A673 (cell line): ENCODE results near the gene LAMA2. TPM values are rescaled to one million over a fixed set of nuclear protein-coding genes. Genes with fewer than 3 reads are reported as not detected.

Experiments
- BruUV-seq: library from RNA; stranded (reverse); fragments of 400-500 nt; replicated peaks from 2 replicates; lab custom pipeline; 2021; lab: Mats Ljungman, UMichigan
- CTCF ChIA-PET: fragments of 300-600 bp; sonication (Branson Sonifier 250); formaldehyde crosslinking; loops from one replicate; lab custom pipeline; 2022; ENCODE audit warnings: antibody characterized with exemption; lab: Charles Lee
- POLR2A ChIA-PET: fragments of 300-600 bp; sonication (Branson Sonifier 250); formaldehyde crosslinking; loops from one replicate; lab custom pipeline; 2022; ENCODE audit warnings: antibody characterized with exemption; ENCODE audit not compliant: low non-redundant PET; lab: Charles Lee
- DNase-seq: peaks from one replicate; pipeline ENCODE4 v3.0.0-alpha.2; 2015; ENCODE audit warnings: low spot score
- H3K27ac ChIP-seq: fragments of 200-600 bp; sonication (generic); 2 replicates; pipeline ENCODE4 v1.5.1; 2016; ENCODE audit warnings: mixed run types, low read depth, mild to moderate bottlenecking, mixed read lengths, antibody characterized with exemption, low read length; ENCODE audit not compliant: poor library complexity, severe bottlenecking
- H3K27me3 ChIP-seq: fragments of 200-600 bp; sonication (generic); replicated peaks from 2 replicates; pipeline ENCODE4 v1.6.1; 2017; ENCODE audit warnings: mixed run types, low read depth, mild to moderate bottlenecking, mixed read lengths, antibody characterized with exemption, low read length; ENCODE audit not compliant: insufficient read depth, poor library complexity
- H3K36me3 ChIP-seq: fragments of 200-600 bp; sonication (generic); 2 replicates; pipeline ENCODE4 v1.6.1; 2016; ENCODE audit warnings: mixed run types, mild to moderate bottlenecking, mixed read lengths, antibody characterized with exemption, low read length; ENCODE audit not compliant: insufficient read depth, poor library complexity, severe bottlenecking
- H3K4me1 ChIP-seq: fragments of 200-600 bp; sonication (generic); 2 replicates; pipeline ENCODE4 v1.6.1; 2017; ENCODE audit warnings: mixed run types, mild to moderate bottlenecking, mixed read lengths, antibody characterized with exemption, low read length; ENCODE audit not compliant: insufficient read depth, poor library complexity, severe bottlenecking
- H3K4me3 ChIP-seq: fragments of 200-600 bp; sonication (generic); 2 replicates; pipeline ENCODE4 v1.5.1; 2016; ENCODE audit warnings: low read depth, mixed run types, mild to moderate bottlenecking, mixed read lengths, low read length; ENCODE audit not compliant: poor library complexity, severe bottlenecking
- H3K9me3 ChIP-seq: fragments of 200-600 bp; sonication (generic); 2 replicates; pipeline ENCODE4 v1.6.1; 2016; ENCODE audit warnings: mixed run types, low read depth, mild to moderate bottlenecking, mixed read lengths, antibody characterized with exemption, low read length; ENCODE audit not compliant: poor library complexity, severe bottlenecking
- CTCF ChIP-seq: fragments of 300-800, 200-600 bp; sonication (generic); conservative IDR thresholded peaks from 2 replicates; pipeline ENCODE4 v1.5.1; 2017; ENCODE audit warnings: low read depth, mild to moderate bottlenecking, antibody characterized with exemption, low read length, moderate library complexity, mixed read lengths
- EZH2 ChIP-seq: fragments of 200-600 bp; sonication (generic); IDR thresholded peaks from 2 replicates; pipeline ENCODE4 v1.6.1; 2017; ENCODE audit warnings: borderline replicate concordance, low read depth, mild to moderate bottlenecking, mixed read lengths, antibody characterized with exemption, low read length; ENCODE audit not compliant: poor library complexity, severe bottlenecking
- intact Hi-C: fragments of 100-400 bp; cut with micrococcal nuclease; formaldehyde crosslinking; loops from one replicate; pipeline ENCODE4 v1.10.0; 2022; ENCODE audit not compliant: unreplicated experiment
- total RNA-seq: library from RNA; stranded (reverse); gene quantifications from 2 replicates; pipeline ENCODE4 v1.2.3, GENCODE V29; 2021

The LAMA2 gene
- total RNA-seq, 1 experiment from 2014 or later: 2.2 TPM

GRCh38 chr6:128925765-128926164 lies 42.8 kb downstream of the LAMA2 start:
- no peak for DNase-seq
- H3K27me3 ChIP-seq: no peaks in the 10 kb centered on the region
- intact Hi-C loops: no loop called here
- H3K9me3 ChIP-seq: no peaks in the 10 kb centered on the region
- no peak overlapping the region for H3K4me3 ChIP-seq
- ChIA-PET CTCF (no interaction called here), POLR2A (no interaction called here)
- H3K36me3 ChIP-seq: no peaks in the 10 kb centered on the region
- no peak overlapping the region for H3K27ac ChIP-seq
- TF ChIP-seq CTCF (no peak), EZH2 (no peak)
- no peaks in the 10 kb centered on the region for H3K4me1 ChIP-seq
- no TSS peak for BruUV-seq

GRCh38 chr6:128929869-128930268 lies 46.9 kb downstream of the LAMA2 start:
- no TSS peak for BruUV-seq
- Histone ChIP-seq H3K36me3 (no peaks in the 10 kb centered on the region), H3K4me3 (no peak overlapping the region), H3K27ac (no peak overlapping the region), H3K27me3 (no peaks in the 10 kb centered on the region), H3K4me1 (no peaks in the 10 kb centered on the region), H3K9me3 (no peaks in the 10 kb centered on the region)
- intact Hi-C loops: no loop called here
- POLR2A ChIA-PET: no interaction called here
- no peak for DNase-seq
- CTCF ChIA-PET: no interaction called here
- TF ChIP-seq EZH2 (no peak), CTCF (no peak)

- POLR2A ChIA-PET: no interaction called here
Observed at GRCh38 chr6:128930321-128930720, 47.4 kb downstream of the LAMA2 start.

More at GRCh38 chr6:128930321-128930720, 47.4 kb downstream of the LAMA2 start:
- H3K27ac ChIP-seq: no peak overlapping the region
- CTCF ChIA-PET: no interaction called here
- no peaks in the 10 kb centered on the region for H3K27me3 ChIP-seq
- H3K36me3 ChIP-seq: no peaks in the 10 kb centered on the region
- BruUV-seq: no TSS peak
- DNase-seq: no peak
- TF ChIP-seq CTCF: no peak
- no peak for TF ChIP-seq EZH2
- H3K4me3 ChIP-seq: no peak overlapping the region
- no peaks in the 10 kb centered on the region for H3K9me3 ChIP-seq
- no peaks in the 10 kb centered on the region for H3K4me1 ChIP-seq
- intact Hi-C loops: no loop called here
